ELF-1 (cell line): ENCODE measurements around the gene CIAO2B.
"Not testable (repeated sequence)": the region's sequence is repeated elsewhere in the genome, so short reads cannot be mapped to it uniquely, and the experiment has no call there.

Experiments used
- DNase-seq: peaks from one replicate; pipeline ENCODE4 v3.0.0-alpha.2; 2016; ENCODE audit warnings: low read depth, low spot score

Gene CIAO2B

GRCh38 chr16:66937725-66938337 is 3.6 kb upstream of the CIAO2B start:
- DNase-seq = no peak

- DNase-seq = no peak
Measured at GRCh38 chr16:66936889-66937554, 2.8 kb upstream of the CIAO2B start.

GRCh38 chr16:66936462-66936861 is 2.3 kb upstream of the CIAO2B start:
- DNase-seq = no peak

GRCh38 chr16:66935314-66936011 is 1.3 kb upstream of the CIAO2B start, which contains the start of gene CES2:
TSS of gene CES2 (plus strand) at chr16:66935516. CDS start at chr16:66935636, 120 bp downstream.
- peak; percentile 34 for DNase-seq

- not testable (repeated sequence) for DNase-seq
Measured at GRCh38 chr16:66934839-66935313, 674 bp upstream of the CIAO2B start.

- no peak for DNase-seq
Measured at GRCh38 chr16:66933776-66934137, 445 bp downstream of the CIAO2B start.

GRCh38 chr16:66932076-66932475 is 2.1 kb downstream of the CIAO2B start:
- DNase-seq = no peak

- DNase-seq = no peak
Measured at GRCh38 chr16:66931665-66932064, 2.5 kb downstream of the CIAO2B start.

GRCh38 chr16:66930189-66930588 is 4.0 kb downstream of the CIAO2B start:
- no peak for DNase-seq

- DNase-seq = no peak
Measured at GRCh38 chr16:66928702-66929388, 5.4 kb downstream of the CIAO2B start.

GRCh38 chr16:66927918-66928649 is 6.1 kb downstream of the CIAO2B start:
- no peak for DNase-seq

- peak; percentile 55 for DNase-seq
Measured at GRCh38 chr16:66926961-66927436, 7.2 kb downstream of the CIAO2B start.

- DNase-seq = no peak
Measured at GRCh38 chr16:66926171-66926947, 7.8 kb downstream of the CIAO2B start.

GRCh38 chr16:66925322-66925840 is 8.8 kb downstream of the CIAO2B start, which contains the start of gene RRAD:
TSS of gene RRAD (minus strand) at chr16:66925535. CDS start at chr16:66925179, 356 bp downstream.
- DNase-seq = no peak

GRCh38 chr16:66924527-66925321 is 9.5 kb downstream of the CIAO2B start:
- DNase-seq = peak; percentile 46

GRCh38 chr16:66923866-66924265 is 10.3 kb downstream of the CIAO2B start:
- DNase-seq = no peak

GRCh38 chr16:66923247-66923731 is 10.9 kb downstream of the CIAO2B start:
- no peak for DNase-seq

- no peak for DNase-seq
Measured at GRCh38 chr16:66921729-66922450, 12.3 kb downstream of the CIAO2B start.
